ENCODE results near the gene CCNF. TPM values are rescaled to one million over a fixed set of nuclear protein-coding genes. Genes with fewer than 3 reads are reported as not detected.
"Not testable (repeated sequence)": the region's sequence is repeated elsewhere in the genome, so short reads cannot be mapped to it uniquely, and the experiment has no call there.

Gene CCNF
- polyA plus RNA-seq, 3 donors = 1.0 to 1.4 (median 1.4) TPM

DNA sequence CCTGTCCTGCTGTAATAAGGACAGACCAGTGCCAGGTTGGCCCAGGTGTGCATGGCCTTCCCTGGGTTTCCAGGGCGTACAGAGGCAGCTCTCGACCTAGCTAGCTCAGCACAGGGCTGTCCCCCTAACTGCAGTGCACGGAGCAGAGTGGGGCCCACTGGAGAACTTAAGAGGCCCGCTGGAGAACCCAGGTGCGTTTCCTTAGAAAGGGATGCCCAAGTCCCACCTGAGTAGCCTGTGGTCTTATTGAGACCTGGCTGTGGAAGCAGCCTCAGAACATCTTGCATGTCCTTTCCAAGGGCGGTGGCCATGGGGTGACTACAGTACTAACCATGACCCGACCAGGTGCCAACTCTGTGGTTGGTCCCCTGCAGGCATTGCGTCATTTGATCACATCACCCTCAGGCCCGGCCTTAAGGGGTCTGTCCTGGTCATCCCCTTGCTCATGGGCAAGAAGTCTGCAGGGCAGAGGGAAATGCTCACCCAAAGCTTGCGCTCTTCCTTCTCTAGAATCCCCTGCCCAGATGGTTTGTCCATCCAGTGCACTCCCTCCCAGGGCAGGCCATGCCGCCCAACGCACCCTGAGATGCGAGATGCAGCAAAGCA lies 3.3 kb upstream of the CCNF start:
- WGBS, 3 donors = 92 to 94% (median 94%) methylated on average over 13 of the region's 13 CpGs
- no peak overlapping the region for H3K27ac ChIP-seq (ENCODE audit: low read depth, low read length)

DNA sequence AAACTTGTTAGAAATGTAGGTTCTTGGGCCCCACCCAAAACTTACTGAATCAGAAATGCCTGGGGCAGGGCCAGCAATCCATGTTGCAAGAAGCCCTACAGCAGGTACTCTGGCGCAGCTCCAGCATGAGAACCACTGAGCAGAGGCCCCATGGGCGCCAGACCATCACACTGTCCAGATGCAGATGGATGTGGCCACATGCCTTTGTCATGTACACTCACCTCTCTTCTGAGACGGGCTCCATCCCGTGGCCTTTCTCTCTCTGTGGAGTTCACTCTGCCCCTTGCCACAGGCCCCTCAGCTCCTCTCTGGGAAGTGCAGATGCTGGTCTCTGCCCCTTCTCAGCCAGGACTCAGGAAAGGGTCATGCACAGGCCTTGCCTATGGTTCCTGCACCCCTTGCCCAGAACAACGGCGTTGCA lies 2.3 kb upstream of the CCNF start:
- H3K27ac ChIP-seq (ENCODE audit: low read depth, low read length) = no peak overlapping the region
- WGBS, 3 donors = 92 to 93% (median 92%) methylated on average over 6 of the region's 6 CpGs

DNA sequence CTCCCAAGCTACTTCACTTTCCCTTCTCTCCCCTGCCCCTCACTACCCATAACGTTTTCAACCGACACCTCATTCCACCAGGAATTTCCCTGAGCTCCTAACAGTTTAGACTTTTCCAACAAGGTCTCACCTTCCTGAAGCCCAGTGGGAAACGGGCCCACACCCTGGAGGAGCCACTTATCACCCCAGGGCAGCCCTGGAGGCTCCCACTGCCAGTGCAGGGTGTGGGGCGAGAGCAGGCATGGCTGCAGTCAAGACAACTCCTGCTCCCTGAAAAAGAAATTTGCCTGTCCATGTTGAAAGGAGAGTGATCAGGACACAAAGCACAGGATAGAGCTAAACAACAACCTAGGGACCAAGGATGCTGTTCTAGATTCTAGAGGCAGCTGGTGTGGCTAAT lies 1.7 kb upstream of the CCNF start:
- 83 to 87% (median 85%) methylated on average over 4 of the region's 4 CpGs for WGBS, 3 donors
- no peak overlapping the region for H3K27ac ChIP-seq (ENCODE audit: low read depth, low read length)

DNA sequence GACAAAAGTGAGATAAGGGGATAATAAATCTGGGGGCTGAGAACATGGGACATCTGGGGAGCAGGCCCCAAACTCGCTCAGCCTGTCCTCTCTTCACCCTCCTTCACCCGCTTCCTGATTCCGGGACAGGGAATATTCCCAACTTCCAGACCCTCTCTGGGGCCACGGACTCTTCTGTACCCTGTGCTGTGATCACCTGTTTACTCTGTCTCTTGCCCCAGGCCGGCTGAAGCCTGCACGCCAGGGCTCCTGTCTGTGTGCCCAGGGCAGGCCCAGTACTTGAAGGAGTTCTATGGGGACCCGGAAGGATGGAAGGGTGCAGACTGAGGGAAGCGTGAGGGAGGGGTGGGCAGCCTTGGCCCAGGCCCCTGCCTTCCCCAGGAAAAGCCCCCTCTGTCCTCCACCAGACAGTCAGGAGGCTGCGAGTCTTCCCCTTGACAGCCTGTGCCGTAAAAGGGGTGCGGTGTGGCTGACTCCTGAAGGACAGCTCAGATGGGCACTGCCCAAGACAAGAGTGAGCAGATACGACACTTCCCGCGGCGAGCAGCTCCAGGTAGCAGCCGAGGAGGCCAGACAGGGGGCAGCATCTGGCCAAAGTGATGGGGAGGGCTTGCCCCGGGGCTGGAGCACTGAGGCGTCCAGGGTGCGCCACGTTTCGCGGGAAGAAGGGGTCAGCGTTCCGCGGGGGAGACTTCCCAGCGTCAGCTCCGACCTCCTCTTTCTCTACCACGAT lies 1.0 kb upstream of the CCNF start:
- WGBS, 3 donors = 35 to 38% (median 36%) methylated on average over 28 of the region's 28 CpGs
- no peak overlapping the region for H3K27ac ChIP-seq (ENCODE audit: low read depth, low read length)

DNA sequence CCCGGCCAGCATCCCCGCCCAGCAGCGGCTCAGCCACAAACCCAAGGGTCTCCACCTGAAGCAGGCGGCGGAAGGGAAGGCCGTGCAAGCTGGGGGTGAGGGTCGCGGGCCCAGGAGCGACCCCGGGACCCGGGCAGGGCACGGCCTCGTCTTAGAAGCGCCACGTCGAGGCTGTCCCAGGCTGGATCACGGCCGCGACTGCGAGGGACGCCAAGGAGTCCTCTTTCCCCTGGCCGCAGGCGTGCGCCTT lies 538 bp upstream of the CCNF start:
- H3K27ac ChIP-seq (ENCODE audit: low read depth, low read length) = no peak overlapping the region
- WGBS, 3 donors = 0 to 1% (median 0%) methylated on average over 22 to 24 of the region's 24 CpGs

DNA sequence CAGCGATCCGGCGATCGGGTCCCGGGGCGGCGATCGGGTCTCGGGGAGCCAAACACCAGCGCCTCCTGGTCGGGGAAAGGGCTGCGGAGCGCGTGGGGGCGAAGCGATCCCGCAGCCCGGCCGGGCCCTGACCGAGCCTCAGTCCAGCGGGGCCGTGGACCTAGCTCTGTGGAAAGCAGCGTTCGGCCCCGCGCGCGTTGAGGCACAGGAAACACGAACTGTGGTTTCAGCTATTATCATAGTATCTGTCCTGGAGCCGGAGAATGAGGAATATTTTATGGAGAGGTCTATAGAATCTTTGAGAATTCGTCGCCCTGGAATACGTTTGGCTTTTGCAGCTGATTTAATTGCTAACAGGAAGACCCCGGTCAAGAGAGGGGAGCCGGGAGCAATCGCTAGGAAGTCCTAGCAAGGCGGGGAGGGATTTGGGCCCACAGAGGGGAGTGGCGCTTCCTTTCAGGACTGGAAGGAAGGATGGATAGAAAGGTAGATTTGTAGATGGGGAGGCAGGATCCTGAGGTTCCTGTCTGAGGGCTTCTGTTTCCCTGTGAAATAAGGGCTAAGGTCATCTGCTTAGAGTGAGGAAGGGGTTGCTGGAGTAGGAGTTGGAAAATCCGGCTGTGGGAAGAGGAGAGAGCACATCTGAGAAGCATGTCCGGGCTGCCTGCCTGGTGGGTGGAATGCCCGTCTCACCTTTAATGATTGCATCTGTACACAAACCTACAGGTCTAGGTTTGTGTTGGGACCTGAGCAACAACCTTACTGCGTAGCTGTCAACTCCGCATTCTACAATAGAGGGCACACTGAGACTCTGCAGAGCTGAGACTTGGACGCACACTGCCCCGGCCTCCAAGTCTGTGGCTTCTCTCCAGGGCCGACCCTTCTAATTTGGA lies 770 bp downstream of the CCNF start:
- H3K27ac ChIP-seq (ENCODE audit: low read depth, low read length) = peak overlapping the region; percentile 7
- WGBS, 3 donors = 5 to 6% (median 5%) methylated on average over 46 of the region's 46 CpGs

DNA sequence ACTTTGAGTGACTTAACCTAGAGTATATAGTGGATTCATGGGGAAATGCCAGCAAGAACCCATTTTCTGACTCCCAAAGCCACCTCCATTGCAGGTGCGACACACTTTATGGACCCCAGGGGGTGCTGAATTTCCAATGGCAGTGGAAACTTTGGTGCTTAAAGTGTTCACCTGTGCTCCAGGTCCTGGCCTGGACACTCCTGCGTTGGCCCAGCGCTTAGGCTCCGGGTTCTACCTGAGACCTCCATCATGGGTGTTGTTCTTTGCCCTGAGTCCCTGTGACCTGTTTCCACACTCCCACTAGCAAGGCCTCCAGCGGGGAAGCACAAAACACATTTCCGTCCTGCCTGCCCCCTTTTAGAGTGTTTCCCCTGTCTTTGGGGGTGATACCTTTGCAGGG lies 3.0 kb downstream of the CCNF start:
- H3K27ac ChIP-seq (ENCODE audit: low read depth, low read length) = no peak overlapping the region
- 93 to 97% (median 96%) methylated on average over 6 of the region's 6 CpGs for WGBS, 3 donors

DNA sequence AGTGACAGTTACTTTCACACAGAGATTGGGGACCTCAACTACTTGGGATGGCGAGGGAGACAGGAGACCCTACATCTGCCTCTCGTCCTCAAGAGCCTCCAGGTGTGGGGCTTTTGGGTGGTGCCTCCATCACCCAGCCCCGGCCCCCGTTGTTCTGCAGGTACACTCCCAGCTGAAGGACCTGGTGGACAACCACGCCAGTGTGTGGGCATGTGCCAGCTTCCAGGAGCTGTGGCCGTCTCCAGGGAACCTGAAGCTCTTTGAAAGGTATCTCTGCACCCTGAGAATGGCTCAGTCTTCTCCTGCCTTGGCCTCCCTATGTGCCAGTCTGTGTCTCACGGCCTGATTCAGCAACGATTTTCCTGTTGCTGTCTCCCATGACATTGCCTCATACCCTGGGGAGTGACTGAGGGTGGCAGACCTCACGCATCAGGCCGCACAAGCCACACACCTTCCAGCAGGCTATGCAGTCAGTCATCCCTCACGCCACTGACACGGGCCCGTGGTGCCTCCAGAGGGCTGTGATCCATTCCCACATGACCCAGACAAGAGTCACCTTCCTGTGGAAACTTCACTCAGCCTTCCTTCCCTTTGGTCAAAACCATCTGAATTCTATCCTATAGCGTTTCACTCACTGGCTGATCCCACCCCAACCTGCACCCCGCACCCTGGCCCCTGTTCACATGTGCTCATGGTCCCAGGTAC lies 3.7 kb downstream of the CCNF start:
- no peak overlapping the region for H3K27ac ChIP-seq (ENCODE audit: low read depth, low read length)
- 92 to 98% (median 94%) methylated on average over 15 of the region's 15 CpGs for WGBS, 3 donors

DNA sequence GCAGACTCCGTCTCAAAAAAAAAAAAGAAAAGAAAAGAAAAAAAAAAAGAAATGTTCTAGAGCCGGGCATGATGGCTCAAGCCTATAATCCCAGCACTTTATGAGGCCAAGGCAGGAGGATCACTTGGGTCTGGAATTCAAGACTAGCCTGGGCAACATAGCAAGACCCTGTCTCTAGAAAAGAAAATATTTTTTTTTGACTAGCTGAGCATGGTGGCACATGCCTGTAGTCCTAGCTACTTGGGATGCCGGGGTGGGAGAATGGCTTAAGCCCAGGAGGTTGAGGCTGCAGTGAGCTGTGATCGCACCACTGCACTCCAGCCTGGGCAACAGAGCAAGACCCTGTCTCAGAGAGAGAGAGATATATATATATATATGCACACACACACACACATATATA lies 6.0 kb downstream of the CCNF start:
- 93 to 100% (median 97%) methylated on average over 3 to 4 of the region's 4 CpGs for WGBS, 3 donors
- not testable (repeated sequence) for H3K27ac ChIP-seq (ENCODE audit: low read depth, low read length)

DNA sequence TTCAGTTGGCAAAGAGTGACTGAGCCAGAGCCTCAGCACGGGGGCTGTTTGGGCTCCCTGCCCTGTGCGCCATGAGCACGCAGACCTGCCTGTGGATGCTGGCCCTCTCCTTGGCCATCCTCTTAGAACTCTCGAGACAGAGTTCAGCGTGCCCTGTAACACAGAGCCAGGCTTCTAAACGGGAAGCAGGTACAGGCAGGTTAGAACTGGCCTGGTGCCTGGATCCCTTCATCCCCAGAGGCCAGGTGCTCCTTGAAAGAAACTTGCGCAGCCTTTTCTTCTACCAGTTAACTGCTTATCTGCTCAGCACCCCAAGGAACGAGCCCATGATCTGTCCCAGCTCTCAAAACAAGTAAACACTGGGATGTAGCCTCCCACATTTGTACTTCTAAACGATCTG lies 6.9 kb downstream of the CCNF start:
- 91 to 95% (median 94%) methylated on average over 9 of the region's 9 CpGs for WGBS, 3 donors
- no peak overlapping the region for H3K27ac ChIP-seq (ENCODE audit: low read depth, low read length)

DNA sequence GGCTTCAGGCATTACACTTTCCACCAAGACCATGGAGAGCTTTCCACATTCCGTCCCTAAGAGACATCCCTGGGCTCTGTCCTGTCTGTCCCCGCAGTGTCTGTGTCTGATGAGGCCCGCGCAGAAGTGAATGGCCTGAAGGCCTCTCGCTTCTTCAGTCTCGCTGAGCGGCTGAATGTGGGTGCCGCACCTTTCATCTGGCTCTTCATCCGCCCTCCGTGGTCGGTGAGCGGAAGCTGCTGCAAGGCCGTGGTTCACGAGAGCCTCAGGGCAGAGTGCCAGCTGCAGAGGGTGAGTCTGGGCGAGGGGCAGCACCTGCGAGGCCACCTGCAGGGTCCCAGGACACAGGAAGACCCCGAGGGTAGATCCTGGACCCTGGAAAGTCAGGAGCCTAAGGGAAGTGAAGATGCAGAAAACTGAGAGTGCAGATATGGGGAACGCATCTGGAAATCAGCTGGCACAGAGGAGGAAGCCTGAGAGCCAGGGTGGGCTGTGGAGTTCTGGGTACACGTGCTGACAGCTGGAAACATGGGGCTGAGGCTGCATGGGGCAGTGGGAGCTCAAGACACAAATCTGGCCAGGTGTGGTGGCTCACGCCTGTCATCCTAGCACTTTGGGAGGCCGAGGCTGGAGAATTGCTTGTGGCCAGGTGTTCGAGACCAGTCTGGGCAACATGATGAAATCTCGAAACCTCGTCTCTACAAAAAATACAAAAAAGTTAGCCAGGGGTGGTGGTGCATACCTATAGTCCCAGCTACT lies 8.0 kb downstream of the CCNF start:
- 94 to 96% (median 95%) methylated on average over 24 of the region's 24 CpGs for WGBS, 3 donors
- H3K27ac ChIP-seq (ENCODE audit: low read depth, low read length) = no peak overlapping the region

DNA sequence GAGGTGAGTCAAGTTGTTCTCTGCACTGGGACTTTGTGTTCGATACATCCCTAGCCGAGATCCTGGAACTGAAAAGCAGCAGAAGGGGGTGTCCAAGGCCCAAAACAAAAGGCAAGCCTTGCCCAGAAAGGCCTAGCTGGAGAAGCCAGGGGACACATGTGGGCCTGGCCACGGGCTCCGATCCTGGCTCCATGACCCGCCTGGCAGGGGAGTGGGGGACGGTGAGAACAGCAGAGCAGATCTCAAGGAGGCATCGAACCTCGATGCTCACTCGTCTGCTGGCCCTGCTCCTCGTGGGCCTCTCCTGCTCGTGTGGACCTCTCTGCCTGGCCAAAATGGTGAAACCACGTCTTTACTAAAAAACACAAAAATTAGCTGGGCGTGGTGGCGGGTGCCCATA lies 8.9 kb downstream of the CCNF start:
- H3K27ac ChIP-seq (ENCODE audit: low read depth, low read length) = no peak overlapping the region
- 92 to 97% (median 94%) methylated on average over 14 of the region's 14 CpGs for WGBS, 3 donors

DNA sequence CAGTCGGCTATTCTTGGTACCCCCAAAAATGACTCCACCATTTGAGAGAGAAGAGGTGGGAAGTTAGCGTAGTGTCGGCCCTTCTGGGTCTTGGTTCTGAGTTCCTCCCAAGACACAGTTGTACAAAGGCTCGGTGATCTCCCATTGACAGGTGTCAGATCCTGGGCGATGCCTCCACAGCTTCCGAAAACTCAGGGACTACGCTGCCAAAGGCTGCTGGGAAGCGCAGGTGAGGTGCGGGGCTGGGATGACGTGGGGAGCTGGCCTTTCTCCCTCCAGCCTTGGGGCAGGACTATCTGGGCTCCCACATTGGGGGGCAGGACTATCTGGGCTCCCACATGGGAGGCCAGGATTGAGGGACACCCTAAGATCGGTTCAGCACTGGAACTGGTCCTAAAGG lies 10.4 kb downstream of the CCNF start:
- H3K27ac ChIP-seq (ENCODE audit: low read depth, low read length) = no peak overlapping the region
- WGBS, 3 donors = 95 to 97% (median 96%) methylated on average over 11 of the region's 11 CpGs

DNA sequence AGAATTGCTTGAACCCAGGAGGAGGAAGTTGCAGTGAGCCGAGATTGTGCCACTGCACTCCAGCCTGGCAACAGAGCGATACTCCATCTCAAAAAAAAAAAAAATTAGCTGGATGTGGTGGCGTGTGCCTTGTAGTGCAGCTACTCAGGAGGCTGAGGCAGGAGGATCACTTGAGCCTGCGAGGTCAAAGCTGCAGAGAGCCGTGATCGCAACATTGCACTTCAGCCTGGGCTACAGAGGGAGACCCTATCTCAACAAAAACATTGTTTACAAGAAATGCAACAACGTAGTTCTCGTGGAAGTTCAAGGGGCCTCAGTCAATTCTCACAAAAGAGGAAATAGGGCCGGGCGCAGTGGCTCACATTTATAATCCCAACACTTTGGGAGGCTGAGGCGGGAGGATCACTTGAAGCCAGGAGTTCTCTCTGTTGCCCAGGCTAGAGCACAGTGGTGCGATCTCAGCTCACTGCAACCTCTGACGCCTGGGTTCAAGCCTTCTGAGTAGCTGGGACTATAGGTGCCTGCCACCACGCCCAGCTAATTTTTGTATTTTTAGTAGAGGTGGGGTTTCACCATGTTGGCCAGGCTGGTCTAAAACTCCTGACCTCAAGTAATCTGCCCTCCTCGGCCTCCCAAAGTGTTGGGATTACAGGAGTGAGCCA lies 12.0 kb downstream of the CCNF start:
- WGBS, 3 donors = 78 to 90% (median 83%) methylated on average over 15 of the region's 15 CpGs

DNA sequence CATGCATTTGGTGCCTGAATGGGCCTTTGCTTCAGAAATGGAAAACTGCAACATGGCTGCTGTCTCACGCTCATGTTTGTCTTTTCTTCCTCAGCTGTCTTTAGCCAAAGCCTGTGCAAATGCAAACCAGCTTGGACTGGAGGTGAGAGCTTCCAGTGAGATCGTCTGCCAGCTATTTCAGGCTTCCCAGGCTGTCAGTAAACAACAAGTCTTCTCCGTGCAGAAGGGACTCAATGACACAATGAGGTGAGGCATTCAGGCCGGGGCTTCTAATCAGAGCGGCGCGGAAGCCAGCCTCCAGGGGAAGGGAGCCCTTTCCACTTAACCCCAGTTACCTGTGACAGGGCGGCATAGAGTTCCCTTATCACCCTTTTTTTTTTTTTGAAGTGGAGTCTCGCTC lies 14.3 kb downstream of the CCNF start:
- 90 to 95% (median 91%) methylated on average over 8 to 9 of the region's 9 CpGs for WGBS, 3 donors
- no peak overlapping the region for H3K27ac ChIP-seq (ENCODE audit: low read depth, low read length)

More for the DNA sequence above, 12.0 kb downstream of the CCNF start:
- not testable (repeated sequence) for H3K27ac ChIP-seq (ENCODE audit: low read depth, low read length)

DNA sequence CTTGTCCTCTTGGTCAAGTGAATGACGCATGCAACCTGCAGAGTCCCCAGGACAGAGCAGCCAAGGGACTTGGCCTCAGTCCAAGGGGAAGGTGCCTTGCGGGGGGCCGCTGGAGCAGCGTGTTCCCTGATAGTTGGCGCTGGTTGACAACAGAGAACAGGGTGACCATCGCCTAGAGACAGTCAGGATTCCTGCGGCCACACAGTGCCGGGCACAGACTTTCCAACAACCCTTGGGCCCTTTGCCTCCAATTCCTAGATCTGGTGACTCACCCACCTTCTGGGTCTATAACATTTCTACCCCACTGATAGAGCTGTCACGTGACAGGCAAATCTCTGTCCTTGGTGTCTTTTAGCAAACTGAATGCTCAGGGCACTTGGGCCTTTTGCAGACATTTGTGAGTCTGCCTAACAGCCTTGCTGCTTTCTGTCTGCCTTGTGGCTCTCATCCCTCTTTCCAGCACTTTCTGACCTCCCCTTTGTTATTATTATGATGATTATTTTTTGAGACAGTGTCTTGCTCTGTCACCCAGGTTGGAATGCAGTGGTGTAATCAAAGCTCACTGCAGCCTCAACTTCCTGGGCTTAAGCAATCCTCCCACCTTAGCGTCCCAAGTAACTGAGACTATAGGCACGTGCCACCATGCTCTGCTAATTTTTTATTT lies 18.8 kb downstream of the CCNF start:
- no peak overlapping the region for H3K27ac ChIP-seq (ENCODE audit: low read depth, low read length)
- 88 to 94% (median 90%) methylated on average over 11 of the region's 11 CpGs for WGBS, 3 donors

DNA sequence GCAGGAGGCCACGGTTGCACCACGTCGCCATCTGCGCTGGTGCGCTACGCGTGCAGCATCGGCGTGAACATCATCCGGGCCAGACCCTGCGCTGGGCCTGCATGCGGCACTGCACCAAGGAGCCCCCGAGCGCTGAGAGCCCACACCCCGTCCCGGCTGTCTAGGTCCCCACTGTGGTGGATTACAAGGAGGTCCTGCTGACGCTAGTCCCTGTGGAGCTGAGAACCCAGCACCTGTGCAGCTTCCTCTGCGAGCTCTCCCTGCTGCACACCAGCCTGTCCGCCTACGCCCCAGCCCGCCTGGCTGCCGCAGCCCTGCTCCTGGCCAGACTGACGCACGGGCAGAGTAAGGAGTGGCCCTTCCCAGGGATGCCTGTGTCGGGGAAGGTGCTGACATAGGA lies 19.9 kb downstream of the CCNF start:
- H3K27ac ChIP-seq (ENCODE audit: low read depth, low read length) = no peak overlapping the region
- WGBS, 3 donors = 94 to 97% (median 97%) methylated on average over 25 of the region's 25 CpGs

Data from adipose tissue (tissue), 3 donors.